H4 (cell line): ENCODE results near the gene PTPN23. TPM values are rescaled to one million over a fixed set of nuclear protein-coding genes. Genes with fewer than 3 reads are reported as not detected.
"Not testable (repeated sequence)": the region's sequence is repeated elsewhere in the genome, so short reads cannot be mapped to it uniquely, and the experiment has no call there.

Experiments used
- DNase-seq: peaks from one replicate; pipeline ENCODE4 v3.0.0-alpha.2; 2015; ENCODE audit warnings: low spot score
- total RNA-seq: library from RNA; depleted of rRNA; stranded (reverse); fragments of >200 nt; shearing (Covaris generic); gene quantifications from 2 replicates; pipeline ENCODE4 v1.2.3, GENCODE V29; 2014; rRNA removed

Gene PTPN23
- total RNA-seq, 1 experiment from 2014 or later = 3.8 TPM

DNA sequence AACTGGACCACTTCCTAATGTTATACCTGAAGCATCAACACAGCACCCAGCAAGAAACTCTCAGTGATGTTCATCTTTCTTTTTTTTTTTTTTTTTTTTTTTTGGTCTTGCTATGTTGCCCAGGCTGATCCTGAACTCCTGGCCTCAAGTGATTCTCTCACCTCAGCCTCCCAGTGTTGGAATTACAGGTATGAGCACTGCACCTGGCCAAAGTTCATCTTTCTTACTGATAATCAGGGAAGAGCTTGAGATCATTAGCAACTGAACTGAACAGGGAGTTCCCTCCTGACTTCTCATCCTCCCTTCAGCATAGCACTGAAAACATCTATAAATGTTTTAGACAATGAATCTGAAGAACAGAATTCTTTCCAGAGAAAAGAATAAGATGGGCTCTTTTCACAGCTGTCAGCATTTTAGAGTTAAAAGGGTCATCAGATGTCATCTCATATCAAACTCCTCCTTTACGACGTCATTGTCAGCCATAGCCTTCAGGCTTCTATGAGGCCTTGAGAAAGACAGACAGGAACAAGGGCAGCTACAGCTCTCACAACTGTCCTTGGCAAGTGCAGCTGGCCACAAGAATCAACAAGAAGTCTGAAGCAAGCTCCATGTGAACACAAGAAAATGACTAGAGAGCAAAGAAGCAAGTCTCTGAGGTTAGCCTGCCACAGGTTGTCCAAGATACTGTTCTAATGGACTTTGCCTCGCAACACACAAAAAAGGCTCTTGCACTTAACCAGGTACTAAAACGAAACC, 61.2 kb downstream of the PTPN23 start:
- no peak for DNase-seq

- DNase-seq = no peak
These were observed 62.8 kb downstream of the PTPN23 start for GRCh38 chr3:47443611-47443995.

- no peak for DNase-seq
These were observed 63.3 kb downstream of the PTPN23 start for GRCh38 chr3:47444103-47444502.

DNA sequence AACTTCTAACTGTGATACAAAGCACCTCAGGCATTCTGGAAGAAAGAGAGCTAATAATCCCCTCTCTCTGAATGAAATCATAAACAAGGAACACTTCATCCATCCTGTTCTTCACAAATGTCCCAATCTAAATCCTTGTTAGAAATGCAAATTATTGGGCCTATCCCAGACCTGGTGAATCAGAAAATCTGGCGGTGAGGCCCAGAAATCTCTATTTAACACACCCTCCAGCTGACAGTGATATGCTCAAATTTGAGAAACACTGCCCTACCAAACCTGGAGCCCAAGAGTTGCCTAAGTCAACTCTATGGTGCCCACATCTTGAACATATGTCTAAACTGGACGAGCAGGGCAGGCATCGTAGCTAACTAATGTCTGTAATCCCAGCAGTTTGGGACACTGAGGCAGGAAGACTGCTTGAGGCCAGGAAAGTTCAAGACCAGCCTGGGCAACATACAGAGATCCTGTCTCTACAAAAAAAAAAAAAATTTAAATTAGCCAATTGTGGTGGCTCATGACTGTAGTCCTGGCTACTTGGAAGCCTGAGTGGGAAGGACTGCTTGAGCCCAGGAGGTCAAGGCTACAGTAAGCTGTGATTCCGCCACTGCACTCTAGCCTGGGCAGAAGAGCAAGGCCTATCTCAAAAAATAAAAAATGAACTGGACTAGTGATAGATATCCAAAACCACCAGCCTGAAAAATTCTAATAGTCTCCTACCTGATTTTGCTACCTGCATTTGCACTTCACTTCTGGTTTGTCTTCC, 71.8 kb downstream of the PTPN23 start:
- DNase-seq = no peak

DNA sequence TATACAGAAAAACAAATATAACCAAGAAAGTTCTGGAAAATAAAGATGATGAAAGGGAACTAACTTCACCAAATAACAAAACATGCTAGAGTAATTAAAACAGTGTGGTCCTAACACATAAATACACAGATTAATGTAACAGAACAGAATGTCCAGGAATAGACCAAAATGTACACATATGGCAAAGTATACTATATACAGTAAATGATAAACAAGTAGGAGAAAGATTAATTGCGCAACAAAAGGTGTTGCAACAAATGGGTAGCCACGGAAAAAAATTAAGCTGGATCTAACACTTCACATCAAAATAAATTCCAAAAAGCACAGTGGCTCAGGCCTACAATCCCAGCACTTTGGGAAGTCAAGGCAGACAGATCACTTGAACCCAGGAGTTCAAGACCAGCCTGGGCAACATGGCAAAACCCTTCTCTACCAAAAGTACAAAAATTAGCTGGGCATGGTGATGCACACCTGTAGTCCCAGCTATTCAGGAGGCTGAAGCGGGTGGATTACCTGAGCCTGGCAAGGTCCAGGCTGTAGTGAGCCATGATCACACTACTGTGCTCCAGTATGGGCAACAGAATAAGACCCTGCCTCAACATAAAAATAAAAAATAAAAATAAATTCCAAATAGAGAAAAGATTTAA, 75.1 kb downstream of the PTPN23 start:
- no peak for DNase-seq

DNA sequence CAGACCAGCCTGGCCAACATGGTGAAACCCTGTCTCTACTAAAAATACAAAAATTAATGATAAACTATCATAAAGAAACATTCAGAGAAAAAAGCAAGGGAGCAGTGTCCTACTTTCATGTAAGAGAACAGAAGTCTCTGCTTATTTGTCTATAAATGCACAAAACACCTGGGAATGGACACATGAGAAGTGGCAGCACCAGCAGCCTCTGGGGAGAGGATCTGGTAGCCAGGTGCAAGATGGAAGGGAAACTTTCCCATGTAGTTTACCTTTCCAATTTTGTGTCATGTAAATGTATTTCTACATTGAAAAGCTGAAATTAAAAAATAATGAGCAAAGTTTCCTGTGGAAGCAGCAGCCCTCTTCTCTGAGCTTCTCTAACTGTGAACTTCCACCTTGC, 76.2 kb downstream of the PTPN23 start:
- DNase-seq = no peak

- not testable (repeated sequence) for DNase-seq
These were observed 78.8 kb downstream of the PTPN23 start for GRCh38 chr3:47459534-47460085.

Other genes with a start within 250 kb of the PTPN23 start
- 9.3 and 9.5 TPM in 2 replicates for gene SETD2, start 216.9 kb upstream of the PTPN23 start, total RNA-seq
- 5.3 and 13.3 TPM in 2 replicates for gene KIF9, start 98.2 kb upstream of the PTPN23 start, total RNA-seq
- 11.7 and 17.5 TPM in 2 replicates for gene KLHL18, start 98.1 kb upstream of the PTPN23 start, total RNA-seq
- 24.7 and 26.1 TPM in 2 replicates for gene SCAP, start 94.9 kb downstream of the PTPN23 start, total RNA-seq
- 21.0 and 35.4 TPM in 2 replicates for gene ELP6, start 132.7 kb downstream of the PTPN23 start, total RNA-seq
- 0.93 and 1.5 TPM in 2 replicates for gene CSPG5, start 197.8 kb downstream of the PTPN23 start, total RNA-seq